Fibroblast of lung (primary cell): ENCODE results near the gene DPH7. TPM values are rescaled to one million over a fixed set of nuclear protein-coding genes. Genes with fewer than 3 reads are reported as not detected.

Source experiments
- DNase-seq, 2 donors: peaks; one replicate each; pipeline versions ENCODE4 v3.0.0 to v3.0.0-alpha.2; 2010; ENCODE audit warnings: low read depth in 2 of 2
- H2AFZ ChIP-seq: 2 replicates; pipeline ENCODE4 v1.5.1; 2012; ENCODE audit warnings: low read length, control low read depth, inconsistent platforms
- H3K27ac ChIP-seq: 2 replicates; pipeline ENCODE4 v1.5.1; 2011; ENCODE audit warnings: low read length, control low read depth; ENCODE audit not compliant: insufficient read depth
- H3K27me3 ChIP-seq: 2 replicates; pipeline ENCODE4 v1.5.1; 2011; ENCODE audit warnings: mild to moderate bottlenecking, low read length; ENCODE audit not compliant: control insufficient read depth, insufficient read depth
- H3K36me3 ChIP-seq: 2 replicates; pipeline ENCODE4 v1.5.1; 2011; ENCODE audit warnings: low read length; ENCODE audit not compliant: control insufficient read depth, insufficient read depth
- H3K4me1 ChIP-seq: 2 replicates; pipeline ENCODE4 v1.5.1; 2011; ENCODE audit warnings: low read length; ENCODE audit not compliant: control insufficient read depth, insufficient read depth; ENCODE audit errors: extremely low read depth
- H3K4me2 ChIP-seq: 2 replicates; pipeline ENCODE4 v1.5.1; 2011; ENCODE audit warnings: low read length, control low read depth; ENCODE audit not compliant: insufficient read depth; ENCODE audit errors: extremely low read depth
- H3K4me3 ChIP-seq, 4 experiments: fragments of 200-600 bp in 1 of 4; sonication (generic) in 1 of 4; replicated peaks in 1 of 4; 2 replicates each; pipeline ENCODE4 v1.5.1; 2011 to 2016; ENCODE audit warnings: low read length in 4 of 4, low read depth in 3 of 4, mild to moderate bottlenecking in 3 of 4, control low read depth in 2 of 4, inconsistent platforms in 1 of 4, mixed read lengths in 1 of 4; ENCODE audit not compliant: insufficient read depth in 1 of 4; ENCODE audit errors: control extremely low read depth in 1 of 4
- H3K79me2 ChIP-seq: 2 replicates; pipeline ENCODE4 v1.5.1; 2012; ENCODE audit warnings: mild to moderate bottlenecking, low read length, inconsistent platforms; ENCODE audit not compliant: control insufficient read depth, insufficient read depth
- H3K9ac ChIP-seq: 2 replicates; pipeline ENCODE4 v1.5.1; 2011; ENCODE audit warnings: mild to moderate bottlenecking, low read length, control low read depth; ENCODE audit not compliant: insufficient read depth
- H3K9me3 ChIP-seq: 2 replicates; pipeline ENCODE4 v1.5.1; 2012; ENCODE audit warnings: low read depth, low read length; ENCODE audit not compliant: control insufficient read depth, insufficient read depth
- H4K20me1 ChIP-seq: 2 replicates; pipeline ENCODE4 v1.5.1; 2011; ENCODE audit warnings: low read length; ENCODE audit not compliant: control insufficient read depth, insufficient read depth; ENCODE audit errors: extremely low read depth
- EZH2 ChIP-seq: IDR thresholded peaks from 2 replicates; pipeline ENCODE4 v1.5.1; 2012; ENCODE audit warnings: low read length, control low read depth, mild to moderate bottlenecking; ENCODE audit errors: missing control alignments
- polyA plus RNA-seq, 2 donors: library from polyadenylated mRNA; depleted of rRNA in 1 of 2; stranded (reverse) in 1 of 2; unstranded in 1 of 2; fragments of >200 nt; gene quantifications; 2 replicates each; pipeline ENCODE4 v1.2.1, GENCODE V29; 2011 to 2012; ENCODE audit warnings: missing spikeins in 1 of 2
- total RNA-seq: library from RNA; depleted of rRNA; stranded (reverse); fragments of >200 nt; gene quantifications from 2 replicates; pipeline ENCODE4 v1.2.1, GENCODE V29; 2014
- TF ChIP-seq, protein P1 (sequence below), 2 donors: IDR thresholded peaks in 1 of 2; conservative IDR thresholded peaks in 1 of 2; 1 replicate in 1 of 2; 2 replicates in 1 of 2; pipeline ENCODE4 v1.5.1; 2011 to 2012; ENCODE audit warnings: low read length in 2 of 2, control low read depth in 1 of 2, inconsistent platforms in 1 of 2, low read depth in 1 of 2, mild to moderate bottlenecking in 1 of 2

DPH7 gene
- total and polyA plus RNA-seq, 2 donors (not counting 1 experiment from before 2014, with no cell fraction given), result 15.7 to 20.6 TPM

DNA sequence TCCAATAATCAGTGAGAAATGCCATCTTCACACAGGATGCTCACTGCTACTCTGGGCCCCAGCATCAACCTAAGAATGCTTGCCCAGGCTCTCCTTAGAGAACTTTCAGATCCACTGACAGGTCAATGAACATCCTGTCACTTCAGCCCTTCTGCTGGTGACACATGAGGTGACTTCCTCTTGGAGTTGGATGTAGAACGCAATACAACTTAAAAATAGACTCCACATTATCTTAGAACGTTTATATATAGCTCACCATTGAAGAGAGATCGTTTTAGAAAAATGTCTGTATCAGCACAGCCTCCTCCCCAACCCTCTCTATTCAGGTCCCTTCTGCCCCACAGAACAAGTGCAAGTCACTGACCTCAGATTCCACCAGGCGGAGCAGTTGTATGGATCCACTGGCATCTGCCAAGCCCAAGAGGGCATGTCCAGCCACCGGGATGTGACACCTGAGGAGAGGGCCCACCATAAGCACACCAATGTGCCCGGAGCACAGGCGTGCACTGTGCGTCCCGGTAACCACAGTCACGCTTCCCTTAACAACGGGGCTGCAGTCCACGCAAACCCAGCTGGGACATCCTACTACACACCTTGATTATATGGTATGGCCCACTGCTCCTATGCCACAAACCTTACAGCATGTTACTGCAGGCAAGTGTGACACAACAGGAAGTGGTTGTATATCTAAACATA lies 2.9 kb downstream of the DPH7 start:
- H3K79me2 ChIP-seq, result peaks cover 30% of the 10 kb centered on the region
- no peak overlapping the region for H2AFZ ChIP-seq
- H3K27ac ChIP-seq, result no peak overlapping the region
- no peaks in the 10 kb centered on the region for H3K27me3 ChIP-seq
- no peaks in the 10 kb centered on the region for H4K20me1 ChIP-seq
- peaks cover 7% of the 10 kb centered on the region for H3K4me1 ChIP-seq
- H3K9me3 ChIP-seq, result no peaks in the 10 kb centered on the region
- no peak overlapping the region for H3K4me2 ChIP-seq
- peaks cover 9% of the 10 kb centered on the region for H3K36me3 ChIP-seq
- TF ChIP-seq EZH2, result no peak
- TF ChIP-seq, protein P1, sequence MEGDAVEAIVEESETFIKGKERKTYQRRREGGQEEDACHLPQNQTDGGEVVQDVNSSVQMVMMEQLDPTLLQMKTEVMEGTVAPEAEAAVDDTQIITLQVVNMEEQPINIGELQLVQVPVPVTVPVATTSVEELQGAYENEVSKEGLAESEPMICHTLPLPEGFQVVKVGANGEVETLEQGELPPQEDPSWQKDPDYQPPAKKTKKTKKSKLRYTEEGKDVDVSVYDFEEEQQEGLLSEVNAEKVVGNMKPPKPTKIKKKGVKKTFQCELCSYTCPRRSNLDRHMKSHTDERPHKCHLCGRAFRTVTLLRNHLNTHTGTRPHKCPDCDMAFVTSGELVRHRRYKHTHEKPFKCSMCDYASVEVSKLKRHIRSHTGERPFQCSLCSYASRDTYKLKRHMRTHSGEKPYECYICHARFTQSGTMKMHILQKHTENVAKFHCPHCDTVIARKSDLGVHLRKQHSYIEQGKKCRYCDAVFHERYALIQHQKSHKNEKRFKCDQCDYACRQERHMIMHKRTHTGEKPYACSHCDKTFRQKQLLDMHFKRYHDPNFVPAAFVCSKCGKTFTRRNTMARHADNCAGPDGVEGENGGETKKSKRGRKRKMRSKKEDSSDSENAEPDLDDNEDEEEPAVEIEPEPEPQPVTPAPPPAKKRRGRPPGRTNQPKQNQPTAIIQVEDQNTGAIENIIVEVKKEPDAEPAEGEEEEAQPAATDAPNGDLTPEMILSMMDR (conservative IDR thresholded peaks at IDR 0.05 in 1 of 2, IDR thresholded peaks at IDR 0.05 in 1 of 2; ENCODE audit: low read depth in 1 of 2, low read length in 2 of 2), result no peak
- H3K9ac ChIP-seq, result no peak overlapping the region
- no peak overlapping the region for H3K4me3 ChIP-seq
- DNase-seq, result no peak

- TF ChIP-seq, protein P1 (conservative IDR thresholded peaks at IDR 0.05 in 1 of 2, IDR thresholded peaks at IDR 0.05 in 1 of 2; ENCODE audit: low read depth in 1 of 2, low read length in 2 of 2), result no peak
- no peak for TF ChIP-seq EZH2
- Histone ChIP-seq H3K27me3 (no peaks in the 10 kb centered on the region), H3K36me3 (peaks cover 12% of the 10 kb centered on the region), H3K4me3 (no peak overlapping the region), H3K79me2 (peaks cover 32% of the 10 kb centered on the region), H4K20me1 (no peaks in the 10 kb centered on the region), H2AFZ (no peak overlapping the region), H3K27ac (no peak overlapping the region), H3K9me3 (no peaks in the 10 kb centered on the region), H3K4me2 (no peak overlapping the region), H3K9ac (no peak overlapping the region), H3K4me1 (peaks cover 7% of the 10 kb centered on the region)
- peak in 1 of 2 donors; percentile 19 for DNase-seq
Measured at GRCh38 chr9:137575364-137575715, 3.4 kb downstream of the DPH7 start.

- Histone ChIP-seq H3K4me2 (no peak overlapping the region), H3K4me1 (peaks cover 7% of the 10 kb centered on the region), H3K9ac (no peak overlapping the region), H3K9me3 (no peaks in the 10 kb centered on the region), H3K36me3 (peaks cover 12% of the 10 kb centered on the region), H3K27ac (no peak overlapping the region), H3K79me2 (peaks cover 32% of the 10 kb centered on the region), H4K20me1 (no peaks in the 10 kb centered on the region), H2AFZ (no peak overlapping the region), H3K4me3 (no peak overlapping the region), H3K27me3 (no peaks in the 10 kb centered on the region)
- no peak for DNase-seq
- TF ChIP-seq EZH2, result no peak
- TF ChIP-seq, protein P1 (conservative IDR thresholded peaks at IDR 0.05 in 1 of 2, IDR thresholded peaks at IDR 0.05 in 1 of 2; ENCODE audit: low read depth in 1 of 2, low read length in 2 of 2), result no peak
Measured at GRCh38 chr9:137574192-137574591, 4.5 kb downstream of the DPH7 start.
